Activated CD4-positive, alpha-beta T cell treated with anti-CD3 and anti-CD28 coated beads for 36 hours (primary cell): ENCODE data around the gene C5AR1. TPM values are rescaled to one million over a fixed set of nuclear protein-coding genes. Genes with fewer than 3 reads are reported as not detected.
"Not testable (repeated sequence)": the region's sequence is repeated elsewhere in the genome, so short reads cannot be mapped to it uniquely, and the experiment has no call there.

ENCODE experiments used
- ATAC-seq: fragments of 200-7000 bp; cut with Tn5 transposase; one replicate; pipeline ENCODE4 v1.10.0; 2021; ENCODE audit warnings: mild to moderate bottlenecking, moderate library complexity
- CTCF ChIA-PET: fragments of 350-600 bp; sonication (Branson Sonifier 250); formaldehyde crosslinking; loops from one replicate; lab custom pipeline; 2021; ENCODE audit warnings: antibody characterized with exemption; lab: Charles Lee
- POLR2A ChIA-PET: fragments of 350-600 bp; sonication (Branson Sonifier 250); formaldehyde crosslinking; loops from one replicate; lab custom pipeline; 2021; ENCODE audit warnings: antibody characterized with exemption, inconsistent platforms; lab: Charles Lee
- DNase-seq: peaks from one replicate; pipeline ENCODE4 v3.0.0-alpha.2; 2020
- H3K27ac Mint-ChIP-seq: one replicate; pipeline ENCODE4 v1.8.0; 2021; ENCODE audit warnings: mixed read lengths
- H3K27me3 Mint-ChIP-seq: one replicate; pipeline ENCODE4 v1.8.0; 2021; ENCODE audit warnings: mixed read lengths
- H3K36me3 Mint-ChIP-seq: one replicate; pipeline ENCODE4 v1.8.0; 2021; ENCODE audit warnings: low read depth, mixed read lengths
- H3K4me1 Mint-ChIP-seq: one replicate; pipeline ENCODE4 v1.8.0; 2021; ENCODE audit warnings: mixed read lengths
- H3K4me3 Mint-ChIP-seq: one replicate; pipeline ENCODE4 v1.8.0; 2021; ENCODE audit warnings: mild to moderate bottlenecking, moderate library complexity, mixed read lengths
- H3K9me3 Mint-ChIP-seq: one replicate; pipeline ENCODE4 v1.8.0; 2021; ENCODE audit warnings: low read depth, mixed read lengths
- intact Hi-C, 2 experiments: fragments of 100-400 bp; cut with DNase I in 1 of 2; cut with micrococcal nuclease in 1 of 2; formaldehyde crosslinking; loops; one replicate each; pipeline versions ENCODE4 v1.14.2 to v1.15.1; 2022 to 2024; cut with DNase I, micrococcal nuclease
- total RNA-seq, 2 experiments: library from RNA; stranded (reverse); gene quantifications; one replicate each; pipeline ENCODE4 v1.2.3, GENCODE V29; 2021

C5AR1 gene
- total RNA-seq, 2 experiments from 2014 or later = 0.41 to 0.79 TPM

DNA sequence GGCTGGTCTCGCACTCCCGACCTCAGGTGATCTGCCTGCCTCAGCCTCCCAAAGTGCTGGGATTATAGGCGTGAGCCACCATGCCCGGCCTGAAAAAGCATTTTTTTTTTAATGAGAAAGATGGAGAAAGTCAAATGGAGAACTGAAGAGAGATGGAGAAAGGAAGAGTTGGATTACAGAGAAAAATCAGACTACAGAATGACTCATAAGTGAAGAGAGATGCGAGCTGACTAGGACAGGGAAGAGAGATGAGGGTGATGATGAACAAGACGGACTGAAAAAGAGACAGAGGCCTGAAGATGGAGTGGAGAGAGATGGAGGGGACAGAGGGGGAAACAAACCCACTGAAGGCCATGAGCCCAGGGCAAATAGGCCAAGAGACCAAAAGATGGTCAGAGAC is 41.0 kb downstream of the C5AR1 start:
- ChIA-PET POLR2A (no interaction called here), CTCF (interaction anchor here (1.0 to 2.8 kb wide), 5 partner anchors 38 to 165 kb away, joined by 3 to 16 read pairs (median 4); partner anchors contain the start of gene NAPA)
- H3K27me3 Mint-ChIP-seq = no peaks in the 10 kb centered on the region
- no peak for DNase-seq
- H3K4me3 Mint-ChIP-seq = peak overlapping the region; percentile 92
- intact Hi-C loops = no loop called here
- no peak for ATAC-seq
- H3K9me3 Mint-ChIP-seq = no peaks in the 10 kb centered on the region
- H3K27ac Mint-ChIP-seq = peak overlapping the region; percentile 72
- peaks cover 39% of the 10 kb centered on the region for H3K36me3 Mint-ChIP-seq
- peaks cover 40% of the 10 kb centered on the region for H3K4me1 Mint-ChIP-seq

DNA sequence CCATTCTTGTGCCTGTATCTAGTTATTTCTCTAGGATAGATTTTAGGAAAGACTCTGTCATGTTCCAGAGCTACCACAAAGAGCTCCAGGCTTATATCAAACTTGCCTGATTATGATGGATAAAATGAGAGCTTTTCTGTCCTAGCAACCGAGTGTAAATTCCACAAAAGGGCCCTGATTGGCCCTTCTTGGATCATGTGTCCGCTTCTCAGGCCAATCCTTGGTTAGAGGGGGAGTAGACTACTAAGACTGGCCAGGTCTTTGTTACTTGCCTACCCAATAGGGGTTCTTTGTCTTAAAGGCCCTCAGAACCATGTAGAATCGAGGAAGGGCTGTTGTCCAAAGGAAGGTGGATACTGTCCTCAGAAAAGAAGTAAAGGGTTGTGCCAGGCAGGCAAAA is 41.9 kb downstream of the C5AR1 start:
- H3K27me3 Mint-ChIP-seq = no peaks in the 10 kb centered on the region
- H3K9me3 Mint-ChIP-seq = no peaks in the 10 kb centered on the region
- peaks cover 46% of the 10 kb centered on the region for H3K36me3 Mint-ChIP-seq
- POLR2A ChIA-PET = no interaction called here
- CTCF ChIA-PET = interaction anchor here (0.6 to 1.3 kb wide), 2 partner anchors 10 to 77 kb away, joined by 3 read pairs; no protein-coding TSS in a partner anchor
- DNase-seq = no peak
- peaks cover 40% of the 10 kb centered on the region for H3K4me1 Mint-ChIP-seq
- intact Hi-C loops = no loop called here
- H3K4me3 Mint-ChIP-seq = no peak overlapping the region
- no peak for ATAC-seq
- no peak overlapping the region for H3K27ac Mint-ChIP-seq

DNA sequence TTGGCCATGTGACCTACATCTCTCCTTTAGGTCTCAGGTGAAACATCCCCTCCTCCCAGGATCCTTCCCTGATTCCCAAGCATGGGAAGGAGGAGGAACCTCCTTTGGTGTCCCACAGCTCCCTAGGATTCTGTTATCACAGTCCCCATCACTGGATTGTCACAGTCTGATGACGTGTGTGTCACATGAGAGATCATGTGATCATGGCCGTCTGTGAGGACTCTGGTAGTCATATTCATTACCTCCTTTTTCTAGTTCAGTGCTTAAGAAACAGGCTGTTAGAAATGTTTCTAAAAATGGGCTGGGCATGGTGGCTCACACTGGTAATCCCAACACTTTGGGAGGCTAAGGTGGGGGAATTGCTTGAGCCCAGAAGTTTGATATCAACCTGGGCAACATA is 42.4 kb downstream of the C5AR1 start:
- intact Hi-C loops = no loop called here
- Mint-ChIP-seq H3K36me3 (peaks cover 52% of the 10 kb centered on the region), H3K9me3 (no peaks in the 10 kb centered on the region), H3K4me3 (no peak overlapping the region), H3K27me3 (no peaks in the 10 kb centered on the region), H3K27ac (no peak overlapping the region), H3K4me1 (peaks cover 40% of the 10 kb centered on the region)
- CTCF ChIA-PET = interaction anchor here (0.5 to 1.3 kb wide), 2 partner anchors 76 kb away, joined by 3 to 6 read pairs; no protein-coding TSS in a partner anchor
- ATAC-seq (no peak), DNase-seq (no peak)
- POLR2A ChIA-PET = no interaction called here

DNA sequence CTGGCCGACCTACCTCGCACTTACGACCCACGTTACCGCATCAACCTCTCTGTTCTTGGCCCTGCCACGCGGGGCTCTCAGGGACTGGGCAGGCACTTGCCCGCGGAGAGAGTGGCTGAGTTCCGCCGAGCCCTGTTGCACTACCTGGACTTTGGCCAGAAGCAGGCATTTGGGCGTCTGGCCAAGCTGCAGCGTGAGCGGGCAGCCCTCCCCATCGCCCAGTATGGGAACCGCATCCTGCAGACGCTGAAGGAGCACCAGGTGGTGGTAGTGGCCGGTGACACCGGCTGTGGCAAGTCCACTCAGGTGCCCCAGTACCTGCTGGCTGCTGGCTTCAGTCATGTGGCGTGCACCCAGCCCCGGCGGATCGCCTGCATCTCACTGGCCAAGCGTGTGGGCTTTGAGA is 43.6 kb downstream of the C5AR1 start:
- Mint-ChIP-seq H3K4me1 (peaks cover 40% of the 10 kb centered on the region), H3K4me3 (no peak overlapping the region), H3K27me3 (no peaks in the 10 kb centered on the region), H3K36me3 (peaks cover 64% of the 10 kb centered on the region), H3K9me3 (no peaks in the 10 kb centered on the region), H3K27ac (no peak overlapping the region)
- POLR2A ChIA-PET = no interaction called here
- intact Hi-C loops = no loop called here
- CTCF ChIA-PET = no interaction called here
- DNase-seq (no peak), ATAC-seq (no peak)

DNA sequence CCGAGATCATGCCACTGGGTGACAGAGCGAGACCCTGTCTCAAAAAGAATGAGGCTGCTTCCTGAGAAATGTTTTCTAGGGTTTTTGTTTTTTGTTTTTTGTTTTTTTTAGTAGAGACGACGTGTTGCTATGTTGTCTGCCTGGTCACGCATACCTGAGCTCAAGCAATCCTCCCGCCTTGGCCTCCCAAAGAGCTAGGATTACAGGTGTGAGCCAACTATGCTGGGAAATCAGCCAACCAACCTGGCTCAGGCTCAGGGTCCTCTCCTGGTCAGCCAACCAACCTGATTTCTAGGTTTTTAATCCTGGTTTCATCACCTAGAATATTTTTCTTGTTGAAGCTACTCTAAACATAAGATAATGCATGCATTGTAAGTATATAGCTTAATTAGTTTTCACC is 47.2 kb downstream of the C5AR1 start:
- ATAC-seq (no peak), DNase-seq (no peak)
- H3K9me3 Mint-ChIP-seq = no peaks in the 10 kb centered on the region
- H3K4me3 Mint-ChIP-seq = no peak overlapping the region
- H3K27ac Mint-ChIP-seq = no peak overlapping the region
- ChIA-PET POLR2A (no interaction called here), CTCF (interaction anchor here (0.7 to 1.2 kb wide), 3 partner anchors 8 to 60 kb away, joined by 3 to 5 read pairs (median 3); partner anchors contain the start of gene DHX34)
- intact Hi-C loops = no loop called here
- peaks cover 11% of the 10 kb centered on the region for H3K4me1 Mint-ChIP-seq
- no peaks in the 10 kb centered on the region for H3K27me3 Mint-ChIP-seq
- peaks cover 76% of the 10 kb centered on the region for H3K36me3 Mint-ChIP-seq

DNA sequence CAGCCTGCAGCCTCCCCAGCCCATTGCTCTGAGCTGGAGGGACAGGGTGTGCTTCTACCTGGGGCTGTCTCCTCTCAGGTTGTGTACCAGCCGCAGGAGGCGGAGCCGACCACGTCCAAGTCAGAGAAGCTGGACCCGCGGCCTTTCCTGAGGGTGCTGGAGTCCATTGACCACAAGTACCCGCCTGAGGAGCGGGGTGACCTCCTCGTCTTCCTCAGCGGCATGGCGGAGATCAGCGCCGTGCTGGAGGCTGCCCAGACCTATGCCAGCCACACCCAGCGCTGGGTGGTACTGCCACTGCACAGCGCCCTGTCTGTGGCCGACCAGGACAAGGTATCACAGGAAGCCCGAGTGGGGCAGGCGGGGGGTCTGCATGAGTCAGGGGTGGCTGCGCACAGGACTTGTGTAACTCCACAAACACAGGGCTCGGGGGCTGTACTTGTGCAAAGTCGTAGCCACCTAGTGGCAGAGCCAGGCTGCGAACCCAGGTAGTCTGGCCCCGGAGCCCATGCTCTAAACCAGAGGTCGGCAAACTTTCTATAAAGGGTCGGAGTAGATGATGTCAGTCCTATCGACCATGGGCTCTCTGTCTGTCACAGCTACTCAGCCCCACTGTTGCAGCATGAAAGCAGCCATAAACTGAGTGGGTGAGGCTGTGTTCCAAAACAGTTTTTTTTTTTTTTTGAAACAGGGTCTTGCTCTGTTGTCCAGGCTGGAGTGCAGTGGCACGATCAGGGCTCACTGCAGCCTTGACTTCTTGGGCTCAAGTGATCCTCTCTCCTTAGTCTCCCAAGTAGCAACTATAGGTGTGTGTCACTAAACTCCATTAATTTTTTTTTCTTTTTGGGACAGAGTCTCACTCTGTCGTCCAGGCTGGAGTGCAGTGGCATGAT is 48.4 kb downstream of the C5AR1 start:
- no peak overlapping the region for H3K4me3 Mint-ChIP-seq
- H3K36me3 Mint-ChIP-seq = peaks cover 74% of the 10 kb centered on the region
- ATAC-seq = no peak
- intact Hi-C loops = no loop called here
- CTCF ChIA-PET = interaction anchor here (0.6 to 1.2 kb wide), 3 partner anchors 9 to 61 kb away, joined by 3 to 5 read pairs (median 3); partner anchors contain the start of gene DHX34
- no peak overlapping the region for H3K27ac Mint-ChIP-seq
- H3K27me3 Mint-ChIP-seq = no peaks in the 10 kb centered on the region
- H3K9me3 Mint-ChIP-seq = no peaks in the 10 kb centered on the region
- H3K4me1 Mint-ChIP-seq = peaks cover 7% of the 10 kb centered on the region
- DNase-seq = peak; percentile 22
- POLR2A ChIA-PET = no interaction called here

DNA sequence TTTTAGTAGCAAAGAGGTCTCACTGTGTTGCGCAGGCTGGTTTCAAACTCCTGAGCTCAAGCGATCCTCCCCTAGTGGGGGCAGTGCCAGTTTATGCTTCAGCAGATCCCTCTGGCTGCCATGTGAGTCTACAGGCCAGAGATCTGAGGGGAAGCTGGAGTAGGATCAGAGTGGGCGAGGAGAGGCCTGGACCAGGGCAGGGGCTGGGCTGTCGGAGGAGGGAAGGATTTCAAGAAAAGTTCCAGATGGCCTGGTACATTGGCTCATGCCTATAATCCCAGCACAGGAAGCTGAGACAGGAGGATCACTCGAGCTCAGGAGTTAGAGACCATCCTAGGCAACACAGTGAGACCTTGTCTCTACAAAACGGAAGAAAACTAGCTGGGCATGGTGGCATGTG is 49.3 kb downstream of the C5AR1 start:
- H3K27ac Mint-ChIP-seq = no peak overlapping the region
- POLR2A ChIA-PET = no interaction called here
- peaks cover 71% of the 10 kb centered on the region for H3K36me3 Mint-ChIP-seq

DNA sequence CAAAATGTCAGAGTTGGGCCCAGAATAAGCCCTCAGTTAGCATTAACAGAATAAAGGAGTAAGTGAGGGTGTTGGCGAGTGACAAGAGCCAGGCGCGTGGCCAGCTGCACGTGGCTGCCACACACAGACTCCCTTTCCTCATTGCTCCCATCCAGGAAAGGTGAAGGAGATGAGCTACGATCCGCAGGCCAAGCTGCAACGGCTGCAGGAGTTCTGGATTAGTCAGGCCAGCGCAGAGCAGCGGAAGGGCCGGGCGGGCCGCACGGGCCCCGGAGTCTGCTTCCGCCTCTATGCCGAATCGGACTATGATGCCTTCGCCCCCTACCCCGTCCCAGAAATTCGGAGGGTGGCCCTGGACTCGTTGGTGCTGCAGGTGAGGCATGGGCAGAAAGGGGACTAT is 52.7 kb downstream of the C5AR1 start:
- H3K27me3 Mint-ChIP-seq = no peaks in the 10 kb centered on the region
- no peak overlapping the region for H3K4me3 Mint-ChIP-seq
- no peak for DNase-seq
- intact Hi-C loops = no loop called here
- peaks cover 59% of the 10 kb centered on the region for H3K36me3 Mint-ChIP-seq
- CTCF ChIA-PET = interaction anchor here (0.6 kb wide), 1 partner anchor 11 kb away, joined by 3 read pairs; no protein-coding TSS in a partner anchor
- POLR2A ChIA-PET = no interaction called here
- H3K4me1 Mint-ChIP-seq = no peaks in the 10 kb centered on the region
- H3K9me3 Mint-ChIP-seq = no peaks in the 10 kb centered on the region
- H3K27ac Mint-ChIP-seq = no peak overlapping the region
- ATAC-seq = no peak

More for the DNA sequence above, 49.3 kb downstream of the C5AR1 start:
- ATAC-seq (no peak), DNase-seq (no peak)
- no peak overlapping the region for H3K4me3 Mint-ChIP-seq
- no peaks in the 10 kb centered on the region for H3K9me3 Mint-ChIP-seq
- intact Hi-C loops = no loop called here
- CTCF ChIA-PET = interaction anchor here (0.6 kb wide), 1 partner anchor 71 kb away, joined by 4 read pairs; no protein-coding TSS in a partner anchor
- no peaks in the 10 kb centered on the region for H3K27me3 Mint-ChIP-seq
- H3K4me1 Mint-ChIP-seq = peaks cover 5% of the 10 kb centered on the region

DNA sequence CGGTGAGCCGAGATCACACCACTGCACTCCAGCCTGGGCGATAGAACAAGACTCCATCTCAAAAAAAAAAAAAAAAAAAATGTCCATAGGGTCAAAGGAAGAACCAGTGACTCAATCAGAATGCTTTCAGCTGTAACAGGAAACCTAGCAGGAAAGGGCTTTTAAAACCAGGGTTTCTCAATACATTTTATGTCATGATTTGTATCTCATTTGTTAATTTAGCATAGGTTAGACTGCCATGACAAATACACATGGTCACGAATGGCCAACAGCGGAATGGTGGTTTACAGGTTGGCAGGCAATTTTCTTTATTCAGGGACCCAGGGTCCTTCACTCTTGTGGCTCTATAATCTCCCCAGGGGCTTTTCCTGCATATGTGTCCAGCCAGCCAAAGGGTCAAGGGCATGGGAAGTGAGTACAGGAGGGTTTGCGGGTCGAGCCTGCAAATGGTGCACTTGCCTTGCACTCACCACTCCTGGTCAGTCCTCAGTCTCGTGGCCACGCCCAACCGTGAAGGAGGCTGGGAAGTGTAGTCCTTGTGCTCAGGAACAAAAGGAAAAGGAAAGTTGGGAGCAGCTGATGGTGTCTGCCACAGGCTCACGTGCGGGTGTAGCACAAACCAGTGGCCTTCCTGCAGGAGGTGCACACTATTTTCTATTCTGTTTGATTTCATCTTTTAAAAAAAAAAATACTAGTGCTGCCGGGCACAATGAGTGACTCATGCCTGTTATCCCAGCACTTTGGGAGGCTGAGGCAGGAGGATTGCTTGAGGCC is 54.3 kb downstream of the C5AR1 start:
- ATAC-seq = no peak
- Mint-ChIP-seq H3K27me3 (no peaks in the 10 kb centered on the region), H3K36me3 (peaks cover 45% of the 10 kb centered on the region), H3K9me3 (no peaks in the 10 kb centered on the region), H3K4me1 (no peaks in the 10 kb centered on the region), H3K27ac (no peak overlapping the region), H3K4me3 (no peak overlapping the region)
- DNase-seq = no peak
- POLR2A ChIA-PET = no interaction called here
- intact Hi-C loops = no loop called here
- CTCF ChIA-PET = no interaction called here

DNA sequence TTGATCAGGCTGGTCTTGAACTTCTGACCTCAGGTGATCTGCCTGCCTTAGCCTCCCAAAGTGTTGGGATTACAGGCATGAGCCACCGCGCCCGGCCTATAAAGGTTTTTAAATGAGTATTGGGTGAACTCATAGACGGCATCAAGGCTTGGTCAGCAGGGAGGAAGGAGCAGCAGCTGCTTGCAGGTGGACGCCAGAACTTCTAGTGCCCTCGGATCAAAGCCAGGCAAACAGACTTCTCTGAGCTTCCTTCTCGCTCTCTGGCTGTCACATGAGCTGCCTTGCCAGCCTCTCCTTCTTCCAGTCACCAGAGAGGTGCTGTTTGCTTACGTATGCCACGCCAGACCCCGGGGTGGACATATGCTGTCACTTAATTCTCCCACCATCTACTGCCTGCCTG is 55.8 kb downstream of the C5AR1 start:
- H3K27ac Mint-ChIP-seq, ATAC-seq, H3K4me1 Mint-ChIP-seq, H3K4me3 Mint-ChIP-seq, POLR2A ChIA-PET, intact Hi-C loops, DNase-seq, H3K27me3 Mint-ChIP-seq, H3K9me3 Mint-ChIP-seq, CTCF ChIA-PET: not testable (repeated sequence)
- H3K36me3 Mint-ChIP-seq = peaks cover 46% of the 10 kb centered on the region

DNA sequence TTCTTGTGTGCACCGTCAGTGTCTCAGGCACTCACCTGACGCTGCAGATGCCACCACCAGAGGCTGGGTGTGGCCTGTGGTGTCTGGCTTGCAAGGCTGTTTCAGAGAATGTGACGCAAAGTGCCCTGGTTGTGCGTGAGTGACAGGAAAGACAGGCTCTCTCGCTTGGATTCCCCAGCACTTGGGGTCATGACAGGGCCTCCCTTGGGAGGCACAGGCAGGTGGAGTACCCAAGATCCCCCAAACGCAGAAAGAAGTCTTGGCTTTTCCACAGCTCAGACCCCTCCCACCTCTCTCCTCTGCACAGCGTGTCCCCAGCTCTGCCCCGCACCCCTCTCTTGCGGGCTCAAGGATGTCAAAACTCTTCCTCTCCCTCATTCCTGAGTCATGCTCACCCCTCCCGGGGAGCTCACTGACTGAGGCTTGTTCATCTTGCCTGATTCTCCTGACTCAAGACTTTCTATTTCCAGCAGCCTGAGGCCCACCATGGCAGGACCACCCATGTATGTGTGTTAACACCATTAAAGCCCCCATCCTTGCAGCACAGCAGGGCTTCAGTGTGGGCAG is 60.5 kb downstream of the C5AR1 start:
- DNase-seq (no peak), ATAC-seq (no peak)
- ChIA-PET POLR2A (no interaction called here), CTCF (interaction anchor here (0.5 kb wide), 1 partner anchor 234 kb away, joined by 4 read pairs; no protein-coding TSS in a partner anchor)
- H3K27me3 Mint-ChIP-seq = no peaks in the 10 kb centered on the region
- no peak overlapping the region for H3K4me3 Mint-ChIP-seq
- no peak overlapping the region for H3K27ac Mint-ChIP-seq
- H3K9me3 Mint-ChIP-seq = no peaks in the 10 kb centered on the region
- intact Hi-C loops = no loop called here
- H3K4me1 Mint-ChIP-seq = no peaks in the 10 kb centered on the region
- peaks cover 29% of the 10 kb centered on the region for H3K36me3 Mint-ChIP-seq
